Common myeloid progenitor, CD34-positive (primary cell): ENCODE measurements around the gene PRR20G.

ENCODE experiments used
- CTCF ChIA-PET: fragments of 350-600 bp; sonication (Branson Sonifier 250); formaldehyde crosslinking; loops from one replicate; lab custom pipeline; 2021; ENCODE audit warnings: antibody characterized with exemption; lab: Charles Lee
- POLR2A ChIA-PET: fragments of 350-600 bp; sonication (Branson Sonifier 250); formaldehyde crosslinking; loops from one replicate; lab custom pipeline; 2021; ENCODE audit warnings: antibody characterized with exemption; lab: Charles Lee
- DNase-seq, 3 donors: peaks; one replicate each; pipeline versions ENCODE4 v3.0.0 to v3.0.0-alpha.2; 2013
- H3K27ac ChIP-seq, 2 experiments: 1 replicate in 1 of 2; 2 replicates in 1 of 2; pipeline ENCODE4 v1.7.0; 2013; ENCODE audit warnings: inconsistent platforms in 2 of 2, low read length in 2 of 2, mild to moderate bottlenecking in 2 of 2, low read depth in 1 of 2, moderate library complexity in 1 of 2; ENCODE audit not compliant: severe bottlenecking in 2 of 2, insufficient read depth in 1 of 2, poor library complexity in 1 of 2
- H3K27me3 ChIP-seq, 5 experiments: replicated peaks in 2 of 5; 1 replicate in 3 of 5; 2 replicates in 2 of 5; pipeline versions ENCODE4 v1.6.1 to v1.7.0; 2013; ENCODE audit warnings: low read length in 4 of 5, mild to moderate bottlenecking in 2 of 5, moderate library complexity in 2 of 5, inconsistent platforms in 1 of 5; ENCODE audit not compliant: insufficient read depth in 5 of 5, control insufficient read depth in 4 of 5
- H3K36me3 ChIP-seq, 4 experiments: 1 replicate in 2 of 4; 2 replicates in 2 of 4; pipeline versions ENCODE4 v1.6.1 to v1.7.0; 2013; ENCODE audit warnings: low read length in 3 of 4, control low read depth in 1 of 4, mild to moderate bottlenecking in 1 of 4; ENCODE audit not compliant: control insufficient read depth in 4 of 4, insufficient read depth in 4 of 4
- H3K4me1 ChIP-seq, 4 experiments: 1 replicate in 3 of 4; 2 replicates in 1 of 4; pipeline versions ENCODE4 v1.6.1 to v1.7.1; 2013; ENCODE audit warnings: low read length in 3 of 4, mild to moderate bottlenecking in 3 of 4, control low read depth in 1 of 4, inconsistent platforms in 1 of 4, moderate library complexity in 1 of 4; ENCODE audit not compliant: control insufficient read depth in 4 of 4, insufficient read depth in 4 of 4; ENCODE audit errors: control extremely low read depth in 1 of 4
- H3K4me3 ChIP-seq, 7 experiments: 1 replicate in 4 of 7; 2 replicates in 3 of 7; pipeline versions ENCODE4 v1.5.1 to v1.7.0; 2013; ENCODE audit warnings: mild to moderate bottlenecking in 7 of 7, low read length in 6 of 7, moderate library complexity in 6 of 7, inconsistent platforms in 2 of 7, low read depth in 2 of 7, control low read depth in 1 of 7; ENCODE audit not compliant: insufficient read depth in 4 of 7, control insufficient read depth in 1 of 7; ENCODE audit errors: extremely low read depth in 1 of 7
- H3K9me3 ChIP-seq, 5 experiments: 1 replicate in 4 of 5; 2 replicates in 1 of 5; pipeline versions ENCODE4 v1.6.1 to v1.7.1; 2013; ENCODE audit warnings: low read length in 4 of 5, mild to moderate bottlenecking in 2 of 5, inconsistent platforms in 1 of 5, low read depth in 1 of 5, moderate library complexity in 1 of 5; ENCODE audit not compliant: control insufficient read depth in 4 of 5, insufficient read depth in 2 of 5; ENCODE audit errors: control extremely low read depth in 1 of 5
- WGBS: methylation state at CpG from one replicate; pipeline ENCODE4 v1.1.5; 2013; ENCODE audit not compliant: insufficient coverage; 5-methylcytosine and 5-hydroxymethylcytosine counted together

The PRR20G gene

DNA sequence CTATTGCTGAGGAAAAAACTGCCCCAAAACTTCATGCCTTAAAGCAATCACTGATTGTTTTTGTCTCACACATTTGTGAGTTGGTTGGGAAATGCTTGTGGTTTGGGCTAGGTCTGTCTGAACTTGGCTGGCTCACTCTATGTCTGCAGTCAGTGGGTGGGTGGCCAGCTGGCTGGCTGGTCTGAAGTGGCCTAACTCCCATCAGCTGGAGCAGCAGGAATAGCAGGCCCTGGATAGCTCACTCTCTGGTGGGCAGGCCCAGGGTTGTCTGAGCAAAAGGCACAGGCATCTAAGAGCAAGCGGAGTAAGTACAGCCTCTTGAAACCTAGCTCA lies 37.7 kb upstream of the PRR20G start:
- Histone ChIP-seq H3K4me3 (no peak overlapping the region), H3K27ac (no peak overlapping the region), H3K27me3 (peaks cover 0 to 6% (median 0%) of the 10 kb centered on the region in 5 experiments), H3K4me1 (no peaks in the 10 kb centered on the region), H3K36me3 (no peaks in the 10 kb centered on the region), H3K9me3 (peaks cover 0 to 29% (median 5%) of the 10 kb centered on the region in 5 experiments)
- DNase-seq = no peak
- ChIA-PET POLR2A (no interaction called here), CTCF (no interaction called here)
- no CpG with 5 or more reads among the region's 1 CpG for WGBS

DNA sequence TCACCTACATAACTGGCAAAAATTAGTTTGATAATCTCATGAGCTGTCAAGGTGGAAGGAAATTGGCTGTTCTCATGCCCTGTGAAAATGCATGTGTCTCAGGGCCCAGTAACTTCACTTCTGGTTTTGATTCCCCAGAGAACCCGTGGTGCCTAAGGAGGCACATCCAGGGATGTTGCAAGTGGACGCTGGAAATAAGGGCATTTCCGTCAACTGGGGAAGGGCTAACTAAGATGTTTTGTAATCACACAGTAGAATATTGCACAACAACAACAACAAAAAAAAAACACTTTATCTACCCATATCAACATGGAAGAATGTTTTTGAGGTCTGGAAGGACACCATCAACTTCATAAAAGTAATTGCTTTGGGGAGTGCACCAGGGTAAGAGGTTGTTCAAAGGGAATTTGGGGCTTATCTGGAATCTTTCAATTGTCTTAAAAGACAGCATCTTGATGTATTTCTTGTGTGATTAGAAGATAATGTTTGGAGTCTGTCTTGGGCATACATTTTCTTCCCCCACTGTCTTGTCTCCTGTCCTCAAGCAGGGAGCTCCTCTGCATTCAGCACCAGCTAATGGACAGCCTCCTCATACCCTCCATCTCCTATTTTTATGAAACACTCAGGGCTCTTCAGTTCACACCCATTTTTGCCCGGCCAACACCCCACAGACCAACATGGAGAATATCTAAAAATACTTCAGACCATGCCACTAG lies 37.2 kb upstream of the PRR20G start:
- CTCF ChIA-PET = no interaction called here
- 100% methylated on average over 1 of the region's 4 CpGs for WGBS

DNA sequence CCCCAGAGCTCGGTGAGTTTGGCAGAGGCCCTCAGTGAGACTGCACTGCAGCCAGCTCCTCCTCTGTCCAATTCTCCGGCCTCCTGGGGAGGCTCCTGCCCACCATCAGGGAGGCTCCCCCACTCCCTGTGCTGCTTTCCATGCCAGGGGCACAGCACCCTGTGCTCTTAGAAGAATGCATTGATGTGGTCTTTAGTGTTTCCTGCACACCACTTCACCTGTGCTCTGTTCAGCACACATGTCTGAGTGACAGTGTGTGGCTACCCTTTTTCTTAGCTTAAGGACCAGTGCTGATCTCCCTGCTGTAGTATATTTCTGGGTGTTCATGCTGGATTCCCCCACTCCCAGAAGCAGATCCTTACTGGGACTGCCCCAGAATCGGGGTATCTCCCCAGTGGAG lies 36.2 kb upstream of the PRR20G start:
- H3K27me3 ChIP-seq = peaks cover 0 to 10% (median 0%) of the 10 kb centered on the region in 5 experiments
- no peak overlapping the region for H3K27ac ChIP-seq
- peaks cover 0 to 14% (median 5%) of the 10 kb centered on the region in 5 experiments for H3K9me3 ChIP-seq
- no peak for DNase-seq
- no peaks in the 10 kb centered on the region for H3K4me1 ChIP-seq
- H3K4me3 ChIP-seq = no peak overlapping the region
- ChIA-PET POLR2A (no interaction called here), CTCF (no interaction called here)
- WGBS = 83% methylated on average over 3 of the region's 3 CpGs
- no peaks in the 10 kb centered on the region for H3K36me3 ChIP-seq

More for the DNA sequence above, 37.2 kb upstream of the PRR20G start:
- Histone ChIP-seq H3K9me3 (peaks cover 0 to 24% (median 5%) of the 10 kb centered on the region in 5 experiments), H3K4me3 (no peak overlapping the region), H3K27me3 (peaks cover 0 to 8% (median 0%) of the 10 kb centered on the region in 5 experiments), H3K36me3 (no peaks in the 10 kb centered on the region), H3K4me1 (no peaks in the 10 kb centered on the region), H3K27ac (no peak overlapping the region)
- POLR2A ChIA-PET = no interaction called here
- no peak for DNase-seq

DNA sequence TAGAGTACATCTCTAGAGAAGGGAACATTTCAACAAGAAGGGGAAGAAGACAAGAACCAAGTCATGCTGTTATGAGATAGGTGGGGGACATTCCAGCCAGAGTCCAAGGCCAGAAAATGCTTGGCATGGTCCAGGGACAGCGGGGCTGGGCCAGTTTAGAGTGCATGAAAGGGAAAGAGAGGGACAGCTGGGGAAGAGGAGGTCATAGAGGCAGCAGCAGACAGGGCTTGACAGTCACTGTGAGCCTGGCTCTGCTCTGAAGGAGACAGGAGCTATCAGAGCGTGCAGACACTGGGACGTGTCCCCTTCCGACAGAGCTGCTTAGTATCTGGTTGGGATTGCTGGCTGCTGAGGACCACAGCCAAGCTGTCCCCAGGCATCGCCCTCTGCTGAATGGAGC lies 35.7 kb upstream of the PRR20G start:
- Histone ChIP-seq H3K4me3 (no peak overlapping the region), H3K36me3 (no peaks in the 10 kb centered on the region), H3K9me3 (peaks cover 0 to 13% (median 5%) of the 10 kb centered on the region in 5 experiments), H3K27me3 (peaks cover 0 to 11% (median 0%) of the 10 kb centered on the region in 5 experiments), H3K4me1 (no peaks in the 10 kb centered on the region), H3K27ac (no peak overlapping the region)
- ChIA-PET CTCF (no interaction called here), POLR2A (no interaction called here)
- DNase-seq = no peak
- WGBS = 82% methylated on average over 5 of the region's 5 CpGs

DNA sequence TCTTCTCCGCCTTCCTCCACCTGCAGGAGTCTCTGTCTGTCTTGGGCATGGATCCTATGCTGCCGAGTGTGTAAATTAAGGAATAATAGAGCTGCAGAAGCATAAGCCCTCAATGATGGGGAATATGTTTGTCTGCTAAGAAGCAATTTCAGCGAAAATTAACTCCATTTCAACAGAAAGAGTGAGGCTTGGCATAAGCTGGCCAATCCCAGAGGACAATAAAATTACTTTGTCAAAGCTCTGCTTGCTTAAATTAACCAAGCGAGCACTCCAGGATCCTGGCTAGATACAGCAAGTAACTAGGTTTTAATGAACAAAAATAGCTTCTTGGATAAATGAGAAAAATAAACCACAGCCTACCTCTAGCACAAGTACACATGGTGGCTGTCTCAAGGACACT lies 33.5 kb upstream of the PRR20G start:
- DNase-seq = no peak
- H3K4me1 ChIP-seq = no peaks in the 10 kb centered on the region
- H3K4me3 ChIP-seq = no peak overlapping the region
- WGBS = 95% methylated on average over 2 of the region's 4 CpGs
- ChIA-PET CTCF (interaction anchor here (1.2 kb wide), 1 partner anchor 17 kb away, joined by 4 read pairs; no protein-coding TSS in a partner anchor), POLR2A (no interaction called here)
- no peak overlapping the region for H3K27ac ChIP-seq
- peaks cover 0 to 11% (median 0%) of the 10 kb centered on the region in 5 experiments for H3K27me3 ChIP-seq
- H3K36me3 ChIP-seq = no peaks in the 10 kb centered on the region
- H3K9me3 ChIP-seq = peaks cover 0 to 7% (median 5%) of the 10 kb centered on the region in 5 experiments

DNA sequence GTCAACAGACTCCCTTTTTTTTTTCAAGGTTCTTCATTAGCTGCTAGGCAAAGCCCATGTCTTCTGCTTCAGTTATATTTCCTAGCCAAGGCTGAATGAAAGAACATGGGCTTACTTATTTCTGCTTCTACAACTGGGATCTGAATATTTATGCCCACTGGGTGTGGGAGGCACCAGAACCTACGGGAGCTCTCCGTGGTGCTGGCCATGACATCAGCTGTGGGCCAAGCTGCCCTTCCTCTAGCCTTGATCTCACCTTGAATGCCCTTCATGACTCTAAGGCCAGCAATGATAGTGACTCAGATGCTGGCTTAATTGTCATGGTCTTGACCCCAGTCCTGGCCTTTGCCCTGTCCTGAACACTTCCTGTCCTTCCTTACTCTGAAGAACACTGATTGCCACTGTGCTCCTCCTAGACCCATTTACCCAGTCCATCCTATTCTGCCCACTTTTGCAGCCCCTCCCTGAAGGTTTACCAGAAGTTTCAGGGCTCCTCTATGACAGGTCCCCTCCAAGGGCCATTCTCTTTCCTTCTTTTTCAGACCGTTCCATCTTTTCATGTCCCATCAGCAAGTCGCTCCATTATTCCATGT lies 32.8 kb upstream of the PRR20G start:
- H3K4me1 ChIP-seq = no peaks in the 10 kb centered on the region
- DNase-seq = peak in 1 of 3 donors; percentile 6
- H3K27me3 ChIP-seq = peaks cover 0 to 9% (median 3%) of the 10 kb centered on the region in 5 experiments
- 66% methylated on average over 2 of the region's 4 CpGs for WGBS
- POLR2A ChIA-PET = interaction anchor here (0.9 kb wide), 1 partner anchor 18 kb away, joined by 3 read pairs; no protein-coding TSS in a partner anchor
- peaks cover 0 to 3% (median 0%) of the 10 kb centered on the region in 5 experiments for H3K9me3 ChIP-seq
- H3K36me3 ChIP-seq = no peaks in the 10 kb centered on the region
- no peak overlapping the region for H3K27ac ChIP-seq
- H3K4me3 ChIP-seq = no peak overlapping the region
- CTCF ChIA-PET = interaction anchor here (0.8 to 1.2 kb wide), 2 partner anchors 16 to 88 kb away, joined by 4 read pairs; no protein-coding TSS in a partner anchor

DNA sequence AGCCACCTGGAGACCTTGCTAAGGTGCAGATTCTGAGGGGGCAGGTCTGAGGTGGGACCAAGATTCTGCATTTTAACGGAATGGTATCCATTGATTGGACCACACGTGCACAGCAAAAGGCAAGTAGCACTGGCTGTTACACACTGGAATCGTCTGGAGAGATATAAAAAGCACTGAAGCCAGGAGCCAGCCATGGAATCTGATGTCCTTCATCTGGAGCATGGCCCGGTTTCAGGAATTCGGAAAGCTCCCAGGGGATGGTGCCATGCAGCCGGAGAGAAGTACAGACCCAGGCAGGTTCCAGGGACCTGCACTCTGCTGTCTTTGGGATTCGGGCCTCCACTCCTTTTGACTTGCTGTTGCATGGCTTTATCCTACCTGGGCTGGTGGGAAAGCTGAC lies 28.8 kb upstream of the PRR20G start:
- no peak for DNase-seq
- no peaks in the 10 kb centered on the region for H3K4me1 ChIP-seq
- peaks cover 0 to 20% (median 5%) of the 10 kb centered on the region in 5 experiments for H3K27me3 ChIP-seq
- H3K27ac ChIP-seq = no peak overlapping the region
- WGBS = 90% methylated on average over 7 of the region's 7 CpGs
- CTCF ChIA-PET = no interaction called here
- POLR2A ChIA-PET = no interaction called here
- peaks cover 0 to 2% (median 0%) of the 10 kb centered on the region in 5 experiments for H3K9me3 ChIP-seq
- no peaks in the 10 kb centered on the region for H3K36me3 ChIP-seq
- H3K4me3 ChIP-seq = no peak overlapping the region
